GM12864 (cell line): ENCODE measurements around the gene ERLIN1.
A peak's percentile ranks its signal among the peaks of the same experiment; 100 is the strongest.

ENCODE experiments used
- DNase-seq: peaks from one replicate; pipeline ENCODE4 v3.0.0-alpha.2; 2011; ENCODE audit warnings: low read depth
- H3K4me3 ChIP-seq: 2 replicates; pipeline ENCODE4 v1.5.1; 2011; ENCODE audit warnings: mild to moderate bottlenecking, low read depth, low read length, control low read depth
- CTCF ChIP-seq: IDR thresholded peaks from 2 replicates; pipeline ENCODE4 v1.5.1; 2011; ENCODE audit warnings: low read depth, mild to moderate bottlenecking, moderate library complexity, low read length, control low read depth, inconsistent platforms; ENCODE audit errors: missing control alignments

ERLIN1 gene

GRCh38 chr10:100100651-100101184 lies 85.1 kb downstream of the ERLIN1 start:
- H3K4me3 ChIP-seq = no peak overlapping the region
- peak; percentile 52 for TF ChIP-seq CTCF
- DNase-seq = no peak
